HCT116 (cell line): ENCODE data around the gene POFUT2.

Source experiments
- ELF1 ChIP-seq: IDR thresholded peaks from 2 replicates; pipeline ENCODE4 v1.6.1; 2012; ENCODE audit warnings: low read depth, borderline replicate concordance
- EZH2 ChIP-seq: fragments of 200-600 bp; sonication (generic); IDR thresholded peaks from 2 replicates; pipeline ENCODE4 v1.6.1; 2017; ENCODE audit warnings: antibody characterized with exemption, mixed run types
- EZH2phosphoT487 ChIP-seq: fragments of 200-600 bp; IDR thresholded peaks from 2 replicates; pipeline ENCODE4 v1.6.1; 2018; ENCODE audit warnings: antibody characterized with exemption, borderline replicate concordance
- POLR2A ChIP-seq: IDR thresholded peaks from 2 replicates; pipeline ENCODE4 v1.7.0; 2011; ENCODE audit warnings: borderline replicate concordance; ENCODE audit not compliant: insufficient read depth, insufficient read length; ENCODE audit errors: extremely low read depth
- POLR2AphosphoS5 ChIP-seq: IDR thresholded peaks from 2 replicates; pipeline ENCODE4 v1.6.1; 2011; ENCODE audit warnings: mild to moderate bottlenecking, low read depth, low read length, moderate library complexity
- YY1 ChIP-seq: IDR thresholded peaks from 2 replicates; pipeline ENCODE4 v1.6.1; 2011; ENCODE audit warnings: low read length, low read depth, moderate library complexity, mild to moderate bottlenecking; ENCODE audit not compliant: insufficient replicate concordance; ENCODE audit errors: extremely low read depth
- ZFX ChIP-seq: fragments of 450-650 bp; IDR thresholded peaks from 2 replicates; pipeline ENCODE4 v1.6.1; 2017
- TF ChIP-seq, protein P1 (sequence below): IDR thresholded peaks from 2 replicates; pipeline ENCODE4 v1.6.1; 2012
- TF ChIP-seq, protein P2 (sequence below): IDR thresholded peaks from 2 replicates; pipeline ENCODE4 v1.6.1; 2011; ENCODE audit warnings: mild to moderate bottlenecking, low read length, moderate library complexity; ENCODE audit not compliant: insufficient replicate concordance; ENCODE audit errors: extremely low read depth
- TF ChIP-seq, protein P3 (sequence below), 3 experiments: fragments of 200-600 bp in 1 of 3; sonication (generic) in 1 of 3; IDR thresholded peaks in 2 of 3; conservative IDR thresholded peaks in 1 of 3; 2 replicates each; pipeline ENCODE4 v1.5.1; 2012 to 2017; ENCODE audit warnings: low read depth in 2 of 3, low read length in 2 of 3, antibody characterized with exemption in 1 of 3, borderline replicate concordance in 1 of 3, control low read depth in 1 of 3, mild to moderate bottlenecking in 1 of 3, mixed read lengths in 1 of 3, mixed run types in 1 of 3, moderate library complexity in 1 of 3; ENCODE audit not compliant: insufficient read depth in 1 of 3

DNA sequence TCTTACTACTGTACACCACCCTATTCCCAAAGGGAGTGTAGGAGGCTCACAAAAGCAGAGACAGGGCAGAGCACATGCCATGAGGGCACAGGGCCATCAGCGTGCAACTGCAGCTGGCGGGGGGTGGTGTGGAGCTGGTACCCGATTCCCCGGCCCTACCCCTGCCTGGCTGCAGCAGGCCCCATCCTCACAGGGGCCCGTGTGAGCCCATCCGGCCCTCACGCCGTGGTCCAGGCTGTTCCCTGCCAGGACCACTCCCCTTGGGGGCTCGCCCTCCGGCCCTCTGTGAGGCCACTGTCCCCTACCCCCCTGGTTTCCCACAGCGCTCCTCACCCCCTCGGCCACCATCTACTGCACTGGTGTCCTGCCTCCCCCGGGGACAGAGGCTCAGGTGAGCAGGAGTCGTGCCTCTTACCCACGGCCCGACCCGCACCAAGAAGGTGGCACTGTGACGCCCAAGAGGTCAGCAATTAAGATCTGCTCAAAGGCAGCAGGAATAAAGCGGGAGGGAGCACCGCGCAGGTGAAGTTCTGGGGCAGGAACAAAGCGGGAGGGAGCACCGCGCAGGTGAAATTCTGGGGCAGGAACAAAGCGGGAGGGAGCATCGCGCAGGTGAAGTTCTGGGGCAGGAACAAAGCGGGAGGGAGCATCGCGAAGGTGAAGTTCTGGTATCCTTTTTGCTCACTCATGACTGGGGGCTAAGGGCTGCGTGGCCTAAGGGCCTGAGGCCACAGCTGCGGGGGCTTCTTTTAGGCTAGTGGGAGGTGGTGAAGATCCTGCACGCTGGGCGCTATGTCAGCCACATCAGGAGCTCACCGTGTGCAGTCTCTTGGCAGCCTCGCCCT, 3.9 kb downstream of the POFUT2 start:
- TF ChIP-seq, protein P1, sequence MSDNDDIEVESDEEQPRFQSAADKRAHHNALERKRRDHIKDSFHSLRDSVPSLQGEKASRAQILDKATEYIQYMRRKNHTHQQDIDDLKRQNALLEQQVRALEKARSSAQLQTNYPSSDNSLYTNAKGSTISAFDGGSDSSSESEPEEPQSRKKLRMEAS, result no peak
- TF ChIP-seq, protein P2, sequence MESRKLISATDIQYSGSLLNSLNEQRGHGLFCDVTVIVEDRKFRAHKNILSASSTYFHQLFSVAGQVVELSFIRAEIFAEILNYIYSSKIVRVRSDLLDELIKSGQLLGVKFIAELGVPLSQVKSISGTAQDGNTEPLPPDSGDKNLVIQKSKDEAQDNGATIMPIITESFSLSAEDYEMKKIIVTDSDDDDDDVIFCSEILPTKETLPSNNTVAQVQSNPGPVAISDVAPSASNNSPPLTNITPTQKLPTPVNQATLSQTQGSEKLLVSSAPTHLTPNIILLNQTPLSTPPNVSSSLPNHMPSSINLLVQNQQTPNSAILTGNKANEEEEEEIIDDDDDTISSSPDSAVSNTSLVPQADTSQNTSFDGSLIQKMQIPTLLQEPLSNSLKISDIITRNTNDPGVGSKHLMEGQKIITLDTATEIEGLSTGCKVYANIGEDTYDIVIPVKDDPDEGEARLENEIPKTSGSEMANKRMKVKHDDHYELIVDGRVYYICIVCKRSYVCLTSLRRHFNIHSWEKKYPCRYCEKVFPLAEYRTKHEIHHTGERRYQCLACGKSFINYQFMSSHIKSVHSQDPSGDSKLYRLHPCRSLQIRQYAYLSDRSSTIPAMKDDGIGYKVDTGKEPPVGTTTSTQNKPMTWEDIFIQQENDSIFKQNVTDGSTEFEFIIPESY, result no peak
- TF ChIP-seq, protein P3, sequence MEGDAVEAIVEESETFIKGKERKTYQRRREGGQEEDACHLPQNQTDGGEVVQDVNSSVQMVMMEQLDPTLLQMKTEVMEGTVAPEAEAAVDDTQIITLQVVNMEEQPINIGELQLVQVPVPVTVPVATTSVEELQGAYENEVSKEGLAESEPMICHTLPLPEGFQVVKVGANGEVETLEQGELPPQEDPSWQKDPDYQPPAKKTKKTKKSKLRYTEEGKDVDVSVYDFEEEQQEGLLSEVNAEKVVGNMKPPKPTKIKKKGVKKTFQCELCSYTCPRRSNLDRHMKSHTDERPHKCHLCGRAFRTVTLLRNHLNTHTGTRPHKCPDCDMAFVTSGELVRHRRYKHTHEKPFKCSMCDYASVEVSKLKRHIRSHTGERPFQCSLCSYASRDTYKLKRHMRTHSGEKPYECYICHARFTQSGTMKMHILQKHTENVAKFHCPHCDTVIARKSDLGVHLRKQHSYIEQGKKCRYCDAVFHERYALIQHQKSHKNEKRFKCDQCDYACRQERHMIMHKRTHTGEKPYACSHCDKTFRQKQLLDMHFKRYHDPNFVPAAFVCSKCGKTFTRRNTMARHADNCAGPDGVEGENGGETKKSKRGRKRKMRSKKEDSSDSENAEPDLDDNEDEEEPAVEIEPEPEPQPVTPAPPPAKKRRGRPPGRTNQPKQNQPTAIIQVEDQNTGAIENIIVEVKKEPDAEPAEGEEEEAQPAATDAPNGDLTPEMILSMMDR (IDR thresholded peaks at IDR 0.05 in 2 of 3, conservative IDR thresholded peaks at IDR 0.05 in 1 of 3; ENCODE audit: borderline replicate concordance in 1 of 3, insufficient read depth in 1 of 3, low read depth in 2 of 3, low read length in 2 of 3), result no peak
- TF ChIP-seq ZFX, result no peak
- TF ChIP-seq EZH2, result no peak
- no peak for TF ChIP-seq POLR2AphosphoS5
- no peak for TF ChIP-seq EZH2phosphoT487
- TF ChIP-seq POLR2A, result no peak
- no peak for TF ChIP-seq YY1
- TF ChIP-seq ELF1, result no peak
